ENCODE measurements around the gene ITPK1.
A peak's percentile ranks its signal among the peaks of the same experiment; 100 is the strongest.

The ITPK1 gene

DNA sequence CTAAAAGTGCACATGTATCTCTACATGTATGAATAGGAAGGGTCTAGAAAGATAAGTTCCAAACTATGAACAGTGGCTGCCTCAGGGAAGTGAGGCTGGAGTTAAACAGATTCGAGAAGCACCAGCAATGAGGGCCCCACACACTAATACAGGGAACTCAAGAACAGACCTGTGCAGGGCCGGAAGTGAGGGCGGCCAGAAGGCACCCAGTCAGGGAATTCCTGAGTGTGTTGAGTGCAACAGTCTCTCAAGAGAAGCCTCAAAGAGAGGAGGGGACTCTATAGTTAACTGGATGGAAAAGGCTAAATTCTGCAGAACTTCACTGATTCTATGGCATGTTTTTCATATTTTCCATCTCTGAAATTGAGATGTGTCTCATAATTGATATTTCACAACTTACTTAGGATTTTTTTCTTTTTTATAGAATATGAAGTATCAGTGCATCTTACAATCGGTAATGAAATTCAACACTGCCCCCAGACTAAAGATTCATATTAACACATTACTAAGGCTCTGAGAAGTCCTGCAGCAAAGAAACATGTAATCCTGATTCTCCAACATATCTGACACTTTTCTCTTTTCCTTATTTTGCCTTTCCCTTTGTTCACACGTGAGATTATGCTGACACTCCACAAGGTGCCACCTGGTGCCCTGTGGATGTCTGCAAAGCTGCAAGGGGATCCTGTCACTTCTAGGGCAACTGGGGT is 131.5 kb downstream of the ITPK1 start:
- no peak for DNase-seq

DNA sequence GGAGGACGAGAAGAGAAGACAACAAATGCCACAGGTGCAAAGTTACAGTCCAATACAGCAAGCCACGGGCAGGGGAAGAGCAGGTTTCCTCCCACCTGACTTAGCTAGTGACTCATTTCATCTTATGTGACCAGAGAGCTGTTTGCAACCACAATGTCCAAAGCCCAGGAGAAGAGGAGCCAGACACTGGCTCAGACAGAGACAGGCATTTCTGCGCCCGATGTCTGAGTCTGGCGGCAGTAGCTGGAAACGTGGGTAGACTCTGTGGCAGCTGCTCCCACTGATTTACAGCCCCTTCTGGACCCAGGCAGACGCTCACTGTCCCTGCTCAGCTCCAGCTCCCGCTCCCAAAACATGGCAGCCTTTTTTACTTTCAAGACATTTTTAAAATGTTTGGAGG is 132.8 kb downstream of the ITPK1 start:
- DNase-seq = no peak

DNA sequence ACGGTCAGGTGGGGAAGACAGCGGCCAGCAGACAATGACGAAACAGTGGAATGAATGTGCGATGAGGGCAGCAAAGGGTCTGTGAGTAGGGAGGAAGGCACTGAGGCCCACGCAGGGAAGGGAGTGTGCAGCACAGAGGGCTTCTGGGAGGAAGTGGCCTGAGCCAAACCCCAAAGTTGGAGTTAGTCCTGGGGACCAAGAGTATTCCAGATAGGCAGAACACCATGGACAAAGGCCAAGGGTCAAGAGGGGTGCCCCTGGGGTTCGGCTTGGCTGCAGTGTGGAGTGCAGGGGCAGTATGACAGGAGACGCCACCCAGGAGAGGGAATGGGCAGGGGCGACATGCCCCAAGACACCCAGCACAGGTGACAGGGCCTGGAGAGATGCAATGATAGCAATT is 134.0 kb downstream of the ITPK1 start:
- DNase-seq = no peak

DNA sequence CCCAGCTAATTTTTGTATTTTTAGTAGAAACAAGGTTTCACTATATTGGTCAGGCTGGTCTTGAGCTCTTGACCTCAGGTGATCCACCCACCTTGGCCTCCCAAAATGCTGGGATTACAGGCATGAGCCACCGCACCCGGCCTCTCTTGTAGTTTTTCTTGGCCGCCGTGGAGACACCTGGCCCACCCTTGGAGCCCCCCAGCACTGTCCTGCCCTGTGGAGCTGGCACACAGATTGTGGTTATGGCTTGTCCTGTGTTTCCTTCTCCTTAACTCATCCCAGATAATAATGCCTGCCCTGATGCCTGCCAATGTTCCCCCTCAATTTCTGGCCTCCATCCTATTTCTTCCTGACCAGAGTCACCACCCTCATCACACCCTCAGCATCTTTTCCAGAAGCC is 134.9 kb downstream of the ITPK1 start:
- DNase-seq = no peak

DNA sequence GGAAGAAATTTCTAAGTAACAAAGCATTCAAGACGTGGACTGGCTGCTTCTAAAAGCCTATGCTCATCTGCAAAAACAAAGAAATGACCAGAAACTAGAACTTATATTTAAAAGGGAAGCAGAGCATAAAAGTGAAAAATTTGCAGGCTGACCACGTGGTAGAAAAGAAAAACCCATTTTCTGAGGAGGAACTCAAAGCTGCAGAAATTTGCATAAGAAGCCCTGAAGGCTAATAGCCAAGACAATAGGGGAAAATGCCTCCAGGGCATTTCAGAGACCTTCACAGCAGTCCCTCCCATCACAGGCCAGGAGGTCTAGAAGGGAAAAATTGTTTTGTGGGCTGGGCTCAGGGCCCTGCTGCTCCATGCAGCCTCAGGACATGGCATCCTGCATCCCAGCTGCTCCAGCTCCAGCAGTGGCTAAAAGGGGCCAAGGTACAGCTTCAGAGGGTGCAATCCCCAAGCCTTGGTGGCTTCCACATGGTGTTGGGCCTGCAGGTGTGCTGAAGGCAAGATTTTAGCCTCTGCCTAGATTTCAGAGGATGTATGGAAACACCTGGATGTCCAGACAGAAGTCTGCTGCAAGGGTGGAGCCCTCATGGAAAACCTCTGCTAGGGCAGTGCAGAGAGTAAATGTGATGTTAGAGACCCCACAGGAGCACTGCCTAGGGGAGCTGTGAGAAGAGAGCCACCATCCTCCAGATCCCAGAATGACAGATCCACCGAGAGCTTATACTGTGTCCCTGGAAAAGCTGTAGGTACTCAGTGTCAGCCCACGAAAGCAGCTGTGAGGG is 137.3 kb downstream of the ITPK1 start:
- DNase-seq = no peak

DNA sequence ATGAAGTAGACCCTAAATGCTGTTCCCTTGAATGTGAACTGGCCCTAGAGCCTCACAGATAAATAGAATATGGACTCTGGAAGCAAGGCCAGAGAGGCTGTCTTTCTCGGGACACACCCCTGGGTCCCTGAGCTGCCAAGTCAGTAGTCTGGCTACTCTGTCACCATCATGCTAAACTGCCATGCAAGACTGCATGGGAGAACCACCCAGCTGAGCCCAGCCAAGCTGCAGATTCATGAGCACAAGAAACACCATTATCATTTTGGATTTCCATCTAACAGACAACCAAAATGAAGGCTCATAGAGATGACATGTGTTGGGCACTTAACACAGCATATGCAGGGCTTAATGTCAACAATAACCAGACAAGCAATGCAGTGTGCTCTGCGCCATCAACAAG is 139.5 kb downstream of the ITPK1 start:
- DNase-seq = no peak

DNA sequence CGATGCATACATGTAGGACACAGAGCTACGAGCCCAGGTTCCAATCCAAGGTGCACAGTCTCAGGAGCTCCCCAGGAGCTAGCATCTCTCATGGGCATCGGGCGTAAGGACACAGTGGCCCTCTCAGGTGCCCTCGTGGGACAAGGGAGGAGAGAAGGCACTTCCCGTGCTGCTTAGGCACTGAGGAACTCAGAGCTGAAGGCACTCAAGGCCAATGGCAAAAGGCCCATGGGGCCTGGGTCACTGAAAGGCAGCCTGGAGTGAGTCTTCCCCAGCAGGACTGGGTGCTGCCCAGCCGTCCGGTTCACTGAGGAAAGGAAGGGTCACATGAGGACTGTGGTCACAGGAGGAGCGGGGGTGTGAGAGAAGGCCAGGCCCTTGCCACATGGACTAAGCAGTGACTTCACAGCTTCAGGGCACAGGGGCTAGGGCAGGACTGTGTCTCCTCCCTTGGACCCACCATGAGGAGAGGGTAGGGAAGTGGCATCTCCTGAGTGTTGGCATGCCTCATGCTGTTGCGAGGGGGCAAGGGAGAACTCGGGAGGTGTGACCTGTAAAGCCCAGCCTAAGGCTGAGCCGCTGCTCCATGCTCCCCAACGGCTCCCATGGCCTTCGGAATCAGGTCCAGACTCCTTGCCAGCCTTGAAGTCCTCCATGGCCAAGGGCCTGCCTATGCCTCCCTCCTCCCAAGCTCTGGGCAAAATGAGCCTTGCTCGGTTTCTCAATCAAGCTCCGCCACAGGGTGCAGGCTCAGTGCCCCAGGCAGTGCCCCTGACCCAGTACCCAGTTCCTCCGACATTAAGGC is 141.0 kb downstream of the ITPK1 start:
- DNase-seq = no peak

DNA sequence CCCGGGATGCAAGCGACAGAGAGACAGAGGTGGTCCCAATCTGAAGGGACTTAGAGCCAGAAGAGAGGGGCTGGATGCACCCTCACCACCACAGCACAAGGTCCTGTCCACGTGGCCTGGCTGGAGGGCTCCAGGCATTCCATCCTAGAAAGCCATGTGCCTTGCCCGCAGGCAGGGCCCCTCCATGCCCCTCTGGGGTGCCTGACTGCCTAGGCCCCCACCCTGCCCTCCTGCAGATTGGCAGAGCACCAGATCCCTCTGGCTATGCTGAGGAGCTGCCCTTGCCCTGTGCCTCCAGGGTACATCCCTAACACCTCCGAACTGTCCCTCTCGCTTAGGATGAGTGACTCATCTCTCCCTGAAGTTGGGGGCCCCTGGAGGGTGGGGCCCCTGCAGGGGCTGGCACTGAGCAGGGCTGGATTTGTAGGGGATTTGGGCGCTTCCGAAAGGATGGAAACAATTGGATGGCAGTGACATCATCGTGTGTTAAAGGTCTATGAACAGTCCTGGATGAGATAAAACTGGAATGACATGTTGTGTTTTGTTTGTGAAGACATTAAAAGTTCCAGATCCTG is 141.8 kb downstream of the ITPK1 start:
- DNase-seq = no peak

DNA sequence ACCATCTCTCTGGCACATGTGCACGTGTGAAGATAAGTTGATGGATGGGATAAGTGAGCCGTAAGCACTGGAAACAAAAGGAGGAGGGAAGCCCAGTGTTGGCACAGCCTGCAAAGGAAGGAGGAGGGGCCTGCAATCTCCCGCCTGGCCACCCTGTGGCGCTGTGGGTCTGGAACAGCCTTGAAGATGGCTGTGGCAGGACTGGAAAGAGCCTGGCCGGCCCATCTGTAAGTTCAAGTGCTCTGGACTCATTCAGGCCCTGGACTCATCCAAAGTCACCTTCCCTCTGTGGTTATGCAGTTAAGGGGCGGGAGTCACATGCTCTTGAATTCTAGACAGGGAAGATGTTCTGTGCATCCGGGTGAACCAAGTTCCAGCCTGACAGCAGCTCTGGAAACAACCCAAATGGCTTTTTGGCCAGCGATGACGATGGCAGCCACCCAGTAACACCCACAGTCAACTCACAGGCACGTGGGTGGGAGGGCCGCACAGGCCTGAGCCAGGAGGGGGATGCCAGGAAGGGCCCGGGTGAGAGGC is 142.4 kb downstream of the ITPK1 start:
- DNase-seq = peak; percentile 39

DNA sequence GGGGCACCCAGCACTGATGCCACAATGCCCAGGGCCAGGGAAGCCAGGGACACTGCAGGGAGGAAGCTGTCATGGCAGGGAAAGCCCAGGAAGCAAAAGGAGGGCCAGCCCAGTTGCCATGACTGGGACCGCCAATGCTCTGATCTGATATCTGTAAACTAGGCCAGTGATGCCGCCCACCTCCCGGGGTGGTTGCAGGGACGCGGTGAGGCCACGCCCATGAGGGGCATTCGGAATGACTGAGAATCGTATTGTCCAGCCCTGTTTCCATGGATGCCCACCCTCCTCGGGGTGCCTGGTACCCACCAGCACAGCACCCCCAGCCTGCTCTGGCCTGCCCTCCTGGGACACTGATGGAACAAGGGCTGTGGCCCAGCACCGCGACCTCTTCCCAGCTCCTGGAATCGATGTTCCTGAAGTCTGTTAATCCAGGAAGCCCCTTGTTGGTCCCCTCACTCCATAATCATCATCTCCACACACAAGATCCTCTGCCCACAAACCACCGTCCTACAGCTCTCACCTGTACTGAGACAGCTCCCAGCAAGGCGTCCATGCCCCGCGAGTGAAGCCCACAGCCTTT is 144.0 kb downstream of the ITPK1 start:
- DNase-seq = no peak

DNA sequence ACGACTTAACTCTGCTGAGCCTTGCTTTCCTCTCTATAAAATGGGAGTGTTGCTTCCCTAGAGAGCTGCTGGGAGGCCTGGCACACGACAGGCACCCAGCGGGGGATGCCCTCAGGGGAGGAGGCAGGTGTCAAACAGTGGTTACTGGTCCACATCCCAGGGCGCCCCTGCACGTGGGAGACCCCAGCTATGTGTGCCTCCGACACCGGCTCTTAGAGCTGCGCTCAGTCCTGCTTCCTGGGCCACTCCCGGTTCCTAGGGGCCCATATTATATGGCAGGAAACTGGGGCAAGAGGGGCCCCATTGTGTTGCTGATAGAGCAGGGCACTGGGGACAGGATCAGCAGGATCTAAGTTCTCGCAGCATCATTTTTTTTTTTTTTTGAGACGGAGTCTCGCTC is 145.5 kb downstream of the ITPK1 start:
- DNase-seq = no peak

DNA sequence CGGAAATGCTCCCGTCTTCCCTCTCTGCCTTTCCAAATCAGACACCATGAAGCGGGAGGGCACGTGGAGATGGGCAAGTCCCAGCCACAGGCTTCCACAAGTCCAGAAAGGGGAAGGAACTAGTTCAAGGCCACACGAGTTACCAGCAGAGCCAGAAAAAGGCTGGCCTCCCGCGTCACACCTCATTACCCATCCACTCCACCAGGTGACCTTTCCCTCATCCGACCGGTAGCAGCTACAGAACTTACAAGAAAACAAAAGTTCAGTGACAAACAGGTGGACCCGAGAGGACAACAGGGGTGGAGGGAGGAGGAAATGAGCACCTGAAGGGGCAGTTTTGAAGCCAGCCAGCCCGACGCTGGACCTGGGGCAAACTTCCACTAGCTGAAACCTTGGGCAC is 145.9 kb downstream of the ITPK1 start:
- no peak for DNase-seq

DNA sequence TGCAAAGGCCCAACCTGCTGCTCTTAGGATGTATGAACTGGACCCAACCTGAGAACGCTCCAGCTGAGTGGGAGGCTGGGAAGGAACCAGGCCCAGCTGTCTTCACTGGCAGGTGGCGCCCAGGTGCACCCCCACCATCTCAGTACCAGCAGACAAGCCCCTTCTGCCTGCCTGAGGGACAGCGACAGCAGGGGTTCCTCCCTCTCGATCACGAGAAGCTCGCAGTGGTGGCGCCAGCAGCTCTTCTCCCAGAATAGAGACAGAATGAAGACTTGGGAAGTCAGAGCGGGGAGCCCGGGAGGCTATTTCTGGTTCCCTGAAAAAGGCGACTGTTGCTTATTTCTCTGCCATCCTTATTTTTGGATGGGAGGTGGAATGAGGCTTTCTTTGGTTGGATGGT is 146.3 kb downstream of the ITPK1 start:
- DNase-seq = peak; percentile 75

DNA sequence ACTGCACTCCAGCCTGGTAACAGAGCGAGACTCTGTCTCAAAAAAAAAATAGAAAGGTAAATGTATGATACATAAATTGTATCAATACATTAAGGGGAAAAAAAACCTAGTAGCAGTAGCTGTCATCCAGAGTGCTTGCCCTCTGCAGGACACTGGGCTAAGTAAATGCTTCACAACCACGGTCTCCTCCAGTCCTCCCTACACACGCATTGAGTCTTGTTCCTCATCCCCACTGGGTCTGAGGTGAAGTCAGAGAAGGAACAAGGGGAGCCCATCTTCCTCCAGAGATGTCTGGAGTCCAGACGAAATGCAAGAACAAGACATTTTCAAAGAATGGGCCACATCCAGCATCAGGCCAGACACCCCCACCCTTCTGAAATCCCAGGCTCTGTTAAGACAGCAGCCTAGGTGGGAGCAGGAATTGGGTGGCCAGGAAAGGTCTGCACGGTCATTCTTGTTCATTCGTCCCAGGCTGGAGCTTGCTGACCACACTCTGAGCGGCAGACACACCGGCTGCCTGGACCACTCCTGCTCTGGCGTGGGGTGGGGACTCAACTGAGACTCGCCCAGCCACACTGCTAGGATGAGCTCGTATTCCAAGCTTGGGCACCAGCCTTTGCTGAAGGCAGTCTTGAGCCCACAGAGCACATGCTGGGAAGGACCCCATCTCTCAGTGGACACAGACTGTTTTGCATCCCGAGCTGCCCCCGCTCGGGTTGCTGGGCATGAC is 147.3 kb downstream of the ITPK1 start:
- no peak for DNase-seq

DNA sequence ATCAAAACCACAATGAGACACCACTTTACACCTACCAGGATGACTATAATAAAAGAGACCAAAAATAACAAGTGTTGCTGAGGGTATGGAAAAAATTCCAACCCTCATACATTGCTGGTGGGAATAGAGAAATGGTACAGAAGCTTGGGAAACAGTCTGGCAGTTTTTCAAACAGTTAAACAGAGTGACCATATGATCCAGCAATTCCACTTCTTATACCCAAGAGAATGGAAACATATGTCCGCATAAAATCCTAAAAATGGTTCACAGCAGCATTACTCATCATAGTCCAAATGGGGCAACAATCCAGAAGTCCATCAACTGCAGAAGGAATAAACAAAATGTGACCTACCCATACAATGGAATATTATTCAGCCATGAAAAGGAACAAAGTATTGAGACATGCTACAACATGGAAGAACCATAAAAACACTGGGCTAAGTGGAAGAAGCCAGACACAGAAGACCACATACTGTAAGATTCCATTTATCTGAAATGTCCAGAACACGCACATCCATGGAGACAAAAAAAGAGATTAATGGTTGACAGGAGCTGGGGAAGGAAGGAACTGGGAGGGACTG is 148.3 kb downstream of the ITPK1 start:
- DNase-seq = no peak

DNA sequence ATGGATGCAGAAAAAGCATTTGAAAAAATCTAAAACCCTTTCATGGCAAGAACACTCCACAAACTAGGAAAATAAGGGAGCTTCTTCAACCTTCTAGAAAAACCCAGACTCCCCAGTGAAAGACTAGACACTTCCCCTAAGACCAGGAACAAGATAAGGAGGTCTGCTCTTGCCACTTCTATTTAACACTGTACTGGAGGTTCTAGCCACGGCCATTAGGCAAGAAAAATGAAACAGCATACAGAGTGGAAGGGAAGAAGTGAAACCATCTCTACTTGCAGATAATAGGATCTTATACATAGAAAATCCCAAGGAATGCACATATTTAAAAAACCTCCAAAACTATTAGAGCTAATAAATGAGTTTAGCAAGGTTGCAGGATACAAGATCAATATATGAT is 150.4 kb downstream of the ITPK1 start:
- no peak for DNase-seq

DNA sequence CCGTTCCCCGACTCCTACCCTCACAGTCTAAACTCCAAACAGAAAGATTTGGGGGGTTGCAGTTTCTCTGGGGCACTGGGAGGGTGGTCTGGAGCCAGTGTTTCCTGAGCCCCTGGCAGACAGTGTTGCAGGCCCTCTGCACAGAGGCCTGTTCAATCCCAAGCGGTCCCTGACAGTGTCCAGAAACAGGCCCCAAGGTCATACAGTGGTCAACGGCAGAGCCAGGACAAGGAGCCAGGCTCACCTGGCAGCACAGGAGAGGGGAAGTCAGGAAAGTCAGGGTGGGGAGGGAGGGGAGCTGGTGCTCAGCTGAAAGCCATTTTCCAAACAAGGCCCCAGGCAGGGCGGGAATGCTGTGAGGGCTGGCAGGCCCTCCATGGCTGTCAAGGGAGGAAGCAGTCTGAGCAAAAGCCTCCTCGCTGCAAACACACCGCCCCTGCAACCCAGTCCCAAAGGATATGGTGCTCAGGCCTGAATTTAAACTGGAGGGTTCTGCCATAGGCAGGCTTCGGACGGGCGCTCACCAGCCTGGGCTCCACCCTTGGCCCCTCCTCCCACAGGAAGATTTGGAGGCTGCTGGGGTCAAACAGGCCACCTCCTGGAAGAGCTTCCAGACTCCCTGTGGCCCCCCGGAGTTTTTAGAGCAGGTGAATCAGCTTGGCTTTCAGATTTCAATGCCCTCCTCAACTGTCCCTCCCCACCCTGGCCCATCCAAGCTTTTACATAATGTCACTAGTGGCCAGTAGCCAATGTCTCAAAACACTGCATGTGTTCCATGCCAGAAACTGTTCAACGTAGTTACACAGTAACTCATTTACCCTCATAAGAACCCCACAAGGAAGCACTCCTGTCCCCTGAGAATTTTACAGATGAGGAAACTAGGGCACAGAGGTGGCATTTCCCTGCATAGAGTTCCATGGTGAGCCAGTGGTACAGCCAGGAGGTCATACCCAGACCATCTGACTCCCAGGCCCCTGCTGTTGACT is 151.3 kb downstream of the ITPK1 start:
- no peak for DNase-seq

DNA sequence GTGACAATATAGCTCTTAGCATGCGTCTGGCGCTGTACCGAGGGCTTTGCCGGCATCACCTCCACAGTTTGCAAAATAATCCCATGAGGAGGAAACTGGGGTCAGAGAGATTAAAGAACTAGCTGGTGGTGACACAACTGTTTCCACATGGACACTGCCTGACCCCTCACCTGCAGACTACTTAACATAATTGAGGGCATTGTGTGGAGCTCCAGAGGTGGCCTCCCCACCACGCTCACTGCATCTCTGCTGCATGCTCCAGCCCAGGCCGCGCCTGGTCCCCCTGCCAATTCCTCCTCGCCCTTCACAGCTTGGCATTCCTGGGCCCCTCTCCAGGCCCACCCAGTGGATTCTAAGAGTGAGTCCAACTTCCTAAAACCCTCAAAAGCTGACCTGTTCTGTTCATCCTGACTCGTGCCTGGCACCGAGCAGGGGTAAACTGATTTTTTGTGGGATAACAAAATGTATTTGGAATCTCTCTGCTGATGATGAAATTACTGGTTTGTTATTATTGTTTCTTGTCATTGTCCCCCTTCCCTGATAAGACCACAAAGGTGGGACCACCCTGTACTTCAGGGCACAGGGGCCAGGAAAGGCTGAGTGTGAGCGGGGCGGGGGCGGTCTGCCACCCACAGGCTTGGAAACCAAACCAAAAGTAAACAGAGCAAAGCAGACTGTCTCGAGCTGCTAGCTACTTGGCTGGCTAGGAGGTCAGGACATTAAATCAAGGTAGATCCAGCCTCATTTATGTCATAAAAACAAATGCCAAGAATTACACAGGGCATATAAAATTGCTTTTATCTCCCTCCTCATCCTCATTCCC is 152.2 kb downstream of the ITPK1 start:
- no peak for DNase-seq

DNA sequence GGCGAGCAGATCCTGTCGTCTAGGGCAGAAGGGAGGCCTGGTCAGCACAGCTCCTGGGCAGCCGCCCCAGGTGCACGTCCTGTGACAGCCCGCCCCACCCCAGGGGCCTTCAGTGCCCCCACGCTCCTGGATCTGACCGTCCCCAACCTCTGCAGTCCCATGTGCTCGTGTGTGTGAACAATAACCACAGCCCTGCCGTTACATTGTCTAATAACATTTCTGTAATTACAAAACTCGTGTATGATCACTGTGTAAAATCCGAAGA is 153.0 kb downstream of the ITPK1 start:
- no peak for DNase-seq
